ENCODE measurements around the gene OLFM4. TPM values are rescaled to one million over a fixed set of nuclear protein-coding genes. Genes with fewer than 3 reads are reported as not detected.

The OLFM4 gene
- total and polyA plus RNA-seq, 2 of the 8 experiments (the other 6 are each of a cell fraction or from before 2014, with no cell fraction given) = not detected

DNA sequence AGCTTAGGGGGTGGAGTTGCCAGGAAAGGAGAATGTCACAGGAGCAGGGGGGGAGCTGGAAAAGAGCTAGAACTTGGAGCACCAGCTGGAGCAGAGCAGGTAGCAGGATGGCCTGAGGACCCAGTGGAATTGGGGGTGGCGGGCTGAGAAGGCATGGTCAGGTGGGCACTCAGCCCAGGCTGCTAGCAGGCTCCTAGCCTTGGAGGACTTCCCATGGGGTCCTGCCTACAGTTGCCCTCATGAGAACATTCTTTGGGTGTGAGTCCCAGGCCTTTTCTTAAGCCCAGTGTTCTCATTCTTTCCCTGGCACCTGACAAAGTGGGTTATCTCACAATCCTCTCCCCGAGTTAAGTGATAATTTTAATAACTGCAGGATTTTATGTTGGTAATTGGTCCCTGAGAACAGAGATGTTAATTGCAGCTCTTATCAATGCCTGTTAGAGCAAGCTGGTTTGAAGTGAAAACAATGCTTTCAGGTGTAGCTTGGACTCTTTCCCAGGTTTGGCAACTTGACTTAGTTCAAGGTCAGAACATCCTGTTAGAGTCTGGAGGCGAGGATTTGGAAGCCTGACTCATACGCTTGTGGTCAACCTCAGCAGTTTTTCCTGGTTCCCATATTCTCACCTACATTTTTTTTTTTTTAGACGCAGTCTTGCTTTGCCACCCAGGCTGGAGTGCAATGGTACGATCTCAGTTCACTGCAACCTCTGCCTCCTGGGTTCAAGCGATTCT, 18.1 kb upstream of the OLFM4 start (continued):
- TF ChIP-seq, protein P1, sequence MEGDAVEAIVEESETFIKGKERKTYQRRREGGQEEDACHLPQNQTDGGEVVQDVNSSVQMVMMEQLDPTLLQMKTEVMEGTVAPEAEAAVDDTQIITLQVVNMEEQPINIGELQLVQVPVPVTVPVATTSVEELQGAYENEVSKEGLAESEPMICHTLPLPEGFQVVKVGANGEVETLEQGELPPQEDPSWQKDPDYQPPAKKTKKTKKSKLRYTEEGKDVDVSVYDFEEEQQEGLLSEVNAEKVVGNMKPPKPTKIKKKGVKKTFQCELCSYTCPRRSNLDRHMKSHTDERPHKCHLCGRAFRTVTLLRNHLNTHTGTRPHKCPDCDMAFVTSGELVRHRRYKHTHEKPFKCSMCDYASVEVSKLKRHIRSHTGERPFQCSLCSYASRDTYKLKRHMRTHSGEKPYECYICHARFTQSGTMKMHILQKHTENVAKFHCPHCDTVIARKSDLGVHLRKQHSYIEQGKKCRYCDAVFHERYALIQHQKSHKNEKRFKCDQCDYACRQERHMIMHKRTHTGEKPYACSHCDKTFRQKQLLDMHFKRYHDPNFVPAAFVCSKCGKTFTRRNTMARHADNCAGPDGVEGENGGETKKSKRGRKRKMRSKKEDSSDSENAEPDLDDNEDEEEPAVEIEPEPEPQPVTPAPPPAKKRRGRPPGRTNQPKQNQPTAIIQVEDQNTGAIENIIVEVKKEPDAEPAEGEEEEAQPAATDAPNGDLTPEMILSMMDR (IDR thresholded peaks at IDR 0.05; ENCODE audit: control extremely low read depth in 1 of 3, insufficient read depth in 1 of 3, low read depth in 1 of 3, low read length in 3 of 3) = no peak
- TF ChIP-seq BRCA1 (IDR thresholded peaks at IDR 0.05; ENCODE audit: low read depth, low read length) (no peak), ASH2L (IDR thresholded peaks at IDR 0.05; ENCODE audit: low read length) (no peak), BACH1 (IDR thresholded peaks at IDR 0.05; ENCODE audit: low read length) (no peak)
